Body of pancreas (tissue), 4 donors: ENCODE results near the gene OR51S1.

Experiments
- POLR2A ChIP-seq, 3 donors: fragments of 450-650 bp; IDR thresholded peaks; one replicate each; pipeline ENCODE4 v1.6.1; 2016; ENCODE audit warnings: antibody characterized with exemption in 3 of 3, mild to moderate bottlenecking in 2 of 3
- TF ChIP-seq, protein P1 (sequence below), 7 experiments: fragments of 450-650 bp in 4 of 7; fragments of 200-600 bp in 3 of 7; sonication (generic) in 3 of 7; IDR thresholded peaks; one replicate each; pipeline ENCODE4 v1.5.1; 2016 to 2019; ENCODE audit warnings: antibody characterized with exemption in 7 of 7

GRCh38 chr11:4884361-4884760 lies 35.4 kb upstream of the OR51S1 start:
- TF ChIP-seq, protein P1, sequence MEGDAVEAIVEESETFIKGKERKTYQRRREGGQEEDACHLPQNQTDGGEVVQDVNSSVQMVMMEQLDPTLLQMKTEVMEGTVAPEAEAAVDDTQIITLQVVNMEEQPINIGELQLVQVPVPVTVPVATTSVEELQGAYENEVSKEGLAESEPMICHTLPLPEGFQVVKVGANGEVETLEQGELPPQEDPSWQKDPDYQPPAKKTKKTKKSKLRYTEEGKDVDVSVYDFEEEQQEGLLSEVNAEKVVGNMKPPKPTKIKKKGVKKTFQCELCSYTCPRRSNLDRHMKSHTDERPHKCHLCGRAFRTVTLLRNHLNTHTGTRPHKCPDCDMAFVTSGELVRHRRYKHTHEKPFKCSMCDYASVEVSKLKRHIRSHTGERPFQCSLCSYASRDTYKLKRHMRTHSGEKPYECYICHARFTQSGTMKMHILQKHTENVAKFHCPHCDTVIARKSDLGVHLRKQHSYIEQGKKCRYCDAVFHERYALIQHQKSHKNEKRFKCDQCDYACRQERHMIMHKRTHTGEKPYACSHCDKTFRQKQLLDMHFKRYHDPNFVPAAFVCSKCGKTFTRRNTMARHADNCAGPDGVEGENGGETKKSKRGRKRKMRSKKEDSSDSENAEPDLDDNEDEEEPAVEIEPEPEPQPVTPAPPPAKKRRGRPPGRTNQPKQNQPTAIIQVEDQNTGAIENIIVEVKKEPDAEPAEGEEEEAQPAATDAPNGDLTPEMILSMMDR (IDR thresholded peaks at IDR 0.05), result no peak
- TF ChIP-seq POLR2A (IDR thresholded peaks at IDR 0.05), result no peak
